Fibroblast of villous mesenchyme (primary cell): ENCODE results near the gene KCND3. TPM values are rescaled to one million over a fixed set of nuclear protein-coding genes. Genes with fewer than 3 reads are reported as not detected.

Source experiments
- DNase-seq: peaks from one replicate; pipeline ENCODE4 v3.0.0-alpha.2; 2010; ENCODE audit warnings: low read depth
- H3K4me3 ChIP-seq: 2 replicates; pipeline ENCODE4 v1.5.1; 2011; ENCODE audit warnings: low read depth, mild to moderate bottlenecking, low read length
- CTCF ChIP-seq: IDR thresholded peaks from 2 replicates; pipeline ENCODE4 v1.5.1; 2012; ENCODE audit warnings: low read depth, mild to moderate bottlenecking, low read length; ENCODE audit not compliant: insufficient read depth
- total RNA-seq: library from RNA; depleted of rRNA; stranded (reverse); fragments of >200 nt; gene quantifications from 2 replicates; pipeline ENCODE4 v1.2.3, GENCODE V29; 2012

The KCND3 gene
- total RNA-seq, 1 donor: 1.7 TPM

- DNase-seq: peak; percentile 74
- H3K4me3 ChIP-seq: peak overlapping the region; percentile 78
- no peak for TF ChIP-seq CTCF
Measured at GRCh38 chr1:111739925-111740765, 249.3 kb downstream of the KCND3 start.

- peak within 1 kb of the TSS; percentile 78 for H3K4me3 ChIP-seq
- no peak for TF ChIP-seq CTCF
- peak; percentile 91 for DNase-seq
Measured at GRCh38 chr1:111739194-111739924, 250.1 kb downstream of the KCND3 start, which contains the start of gene INKA2. Gene INKA2, minus strand, starts transcription at chr1:111739395. Its CDS starts 153 bp downstream, at chr1:111739242.

GRCh38 chr1:111738436-111739193, 250.9 kb downstream of the KCND3 start:
- peak overlapping the region; percentile 78 for H3K4me3 ChIP-seq
- DNase-seq: peak; percentile 76
- TF ChIP-seq CTCF: no peak

GRCh38 chr1:111738133-111738435, 251.4 kb downstream of the KCND3 start:
- DNase-seq: no peak
- H3K4me3 ChIP-seq: peak overlapping the region; percentile 78
- TF ChIP-seq CTCF: no peak

GRCh38 chr1:111737216-111738132, 252.0 kb downstream of the KCND3 start:
- H3K4me3 ChIP-seq: peak overlapping the region; percentile 78
- no peak for DNase-seq
- TF ChIP-seq CTCF: no peak
